Fibroblast of the aortic adventitia (primary cell): ENCODE measurements around the gene ELOVL3. TPM values are rescaled to one million over a fixed set of nuclear protein-coding genes. Genes with fewer than 3 reads are reported as not detected.

Experiments used
- DNase-seq: peaks from one replicate; pipeline ENCODE4 v3.0.0-alpha.2; 2010; ENCODE audit warnings: low read depth
- H3K4me3 ChIP-seq: 2 replicates; pipeline ENCODE4 v1.5.1; 2011; ENCODE audit warnings: low read depth, mild to moderate bottlenecking, control low read depth, low read length, moderate library complexity
- total RNA-seq: library from RNA; depleted of rRNA; stranded (reverse); fragments of >200 nt; gene quantifications from 2 replicates; pipeline ENCODE4 v1.2.3, GENCODE V29; 2012; ENCODE audit warnings: low replicate concordance
- TF ChIP-seq, protein P1 (sequence below): IDR thresholded peaks from 2 replicates; pipeline ENCODE4 v1.5.1; 2011; ENCODE audit warnings: mild to moderate bottlenecking, low read length, control low read depth, inconsistent platforms; ENCODE audit not compliant: insufficient read depth

The ELOVL3 gene
- total RNA-seq, 1 donor: 0.09 TPM

DNA sequence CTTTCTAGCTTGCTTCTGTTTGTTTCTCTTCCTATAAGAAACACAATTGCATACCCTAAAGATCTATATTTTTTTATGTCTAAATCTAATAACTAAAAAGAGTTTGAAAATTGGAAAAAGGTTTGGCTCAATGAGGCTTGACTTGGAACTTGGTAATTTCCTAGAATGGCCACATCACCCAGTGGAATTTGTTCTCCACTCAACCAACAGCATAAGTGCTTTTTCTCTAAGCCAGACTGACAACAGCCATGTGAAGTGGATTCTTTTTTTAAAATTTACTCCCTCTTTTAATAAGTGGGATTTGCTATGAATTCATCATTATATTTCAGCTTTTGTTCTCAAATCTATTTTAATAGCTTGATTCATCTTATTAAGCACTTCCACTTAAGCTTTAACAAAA lies 53.0 kb downstream of the ELOVL3 start:
- H3K4me3 ChIP-seq: no peak overlapping the region
- DNase-seq: no peak
- TF ChIP-seq, protein P1, sequence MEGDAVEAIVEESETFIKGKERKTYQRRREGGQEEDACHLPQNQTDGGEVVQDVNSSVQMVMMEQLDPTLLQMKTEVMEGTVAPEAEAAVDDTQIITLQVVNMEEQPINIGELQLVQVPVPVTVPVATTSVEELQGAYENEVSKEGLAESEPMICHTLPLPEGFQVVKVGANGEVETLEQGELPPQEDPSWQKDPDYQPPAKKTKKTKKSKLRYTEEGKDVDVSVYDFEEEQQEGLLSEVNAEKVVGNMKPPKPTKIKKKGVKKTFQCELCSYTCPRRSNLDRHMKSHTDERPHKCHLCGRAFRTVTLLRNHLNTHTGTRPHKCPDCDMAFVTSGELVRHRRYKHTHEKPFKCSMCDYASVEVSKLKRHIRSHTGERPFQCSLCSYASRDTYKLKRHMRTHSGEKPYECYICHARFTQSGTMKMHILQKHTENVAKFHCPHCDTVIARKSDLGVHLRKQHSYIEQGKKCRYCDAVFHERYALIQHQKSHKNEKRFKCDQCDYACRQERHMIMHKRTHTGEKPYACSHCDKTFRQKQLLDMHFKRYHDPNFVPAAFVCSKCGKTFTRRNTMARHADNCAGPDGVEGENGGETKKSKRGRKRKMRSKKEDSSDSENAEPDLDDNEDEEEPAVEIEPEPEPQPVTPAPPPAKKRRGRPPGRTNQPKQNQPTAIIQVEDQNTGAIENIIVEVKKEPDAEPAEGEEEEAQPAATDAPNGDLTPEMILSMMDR: no peak

Other genes with a start within 250 kb of the ELOVL3 start
- 13.6 and 25.3 TPM in 2 replicates for gene ARMH3, start 170.1 kb upstream of the ELOVL3 start, total RNA-seq
- 18.2 and 37.0 TPM in 2 replicates for gene HPS6, start 160.9 kb upstream of the ELOVL3 start, total RNA-seq
- gene LDB1, start 105.9 kb upstream of the ELOVL3 start, total RNA-seq: 28.3 and 35.6 TPM in 2 replicates
- gene PPRC1, start 93.3 kb upstream of the ELOVL3 start, total RNA-seq: 14.3 and 22.8 TPM in 2 replicates
- 37.2 and 45.3 TPM in 2 replicates for gene NOLC1, start 73.9 kb upstream of the ELOVL3 start, total RNA-seq
- gene PITX3, start 15.2 kb downstream of the ELOVL3 start, total RNA-seq: not detected in 2 replicates
- 21.5 and 52.1 TPM in 2 replicates for gene GBF1, start 19.2 kb downstream of the ELOVL3 start, total RNA-seq
- 9.0 and 16.2 TPM in 2 replicates for gene NFKB2, start 169.4 kb downstream of the ELOVL3 start, total RNA-seq
- 0.18 and 1.3 TPM in 2 replicates for gene PSD, start 192.5 kb downstream of the ELOVL3 start, total RNA-seq
- 5.2 and 39.6 TPM in 2 replicates for gene FBXL15, start 194.5 kb downstream of the ELOVL3 start, total RNA-seq
- 40.9 and 61.4 TPM in 2 replicates for gene CUEDC2, start 206.3 kb downstream of the ELOVL3 start, total RNA-seq
- not detected in 2 replicates for gene C10orf95, start 225.2 kb downstream of the ELOVL3 start, total RNA-seq